ENCODE results near the gene DLX2.

DLX2 gene

DNA sequence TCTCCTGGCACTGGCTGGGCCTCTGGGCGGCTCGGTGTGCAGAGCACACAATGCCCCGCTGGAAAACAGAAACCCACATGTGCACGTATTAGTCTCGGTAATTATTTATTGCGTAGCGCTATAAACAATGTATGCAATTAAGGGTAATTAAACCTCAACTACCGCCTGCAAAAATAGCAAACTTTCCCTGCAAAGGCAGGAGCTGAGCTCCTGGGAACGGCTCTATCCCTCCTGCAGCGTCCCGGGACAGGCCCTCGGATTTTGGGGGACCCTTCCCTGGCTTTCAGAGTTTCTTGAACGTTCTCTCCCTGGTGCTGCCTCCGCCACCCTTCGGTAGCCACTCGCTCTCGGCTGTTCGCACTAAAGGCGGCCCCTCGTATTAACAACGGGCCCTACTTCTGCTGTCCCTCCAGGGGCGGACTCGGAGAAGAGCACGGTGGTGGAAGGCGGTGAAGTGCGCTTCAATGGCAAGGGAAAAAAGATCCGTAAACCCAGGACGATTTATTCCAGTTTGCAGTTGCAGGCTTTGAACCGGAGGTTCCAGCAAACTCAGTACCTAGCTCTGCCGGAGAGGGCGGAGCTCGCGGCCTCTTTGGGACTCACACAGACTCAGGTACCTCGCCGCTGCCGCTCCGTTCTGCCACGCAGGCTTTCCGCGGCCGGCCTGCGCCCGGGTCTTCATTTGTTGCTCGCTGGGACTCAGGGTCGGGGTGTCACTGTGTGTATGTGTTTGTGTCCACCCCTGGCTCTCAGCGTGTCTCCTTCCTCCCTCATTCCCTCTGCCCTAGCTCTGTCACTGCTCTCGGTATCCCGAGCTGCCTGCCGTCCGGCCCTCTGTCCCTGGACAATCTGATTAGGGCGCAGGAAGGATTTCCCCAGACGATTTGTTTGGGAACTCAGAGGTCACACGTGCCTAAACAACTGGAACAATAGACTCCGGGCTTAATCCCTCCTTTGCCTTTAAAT is 16.2 kb downstream of the DLX2 start:
- H3K27ac ChIP-seq (ENCODE audit: low read depth, low read length) = no peak overlapping the region
- no peaks in the 10 kb centered on the region for H3K9me3 ChIP-seq (ENCODE audit: control insufficient read depth, insufficient read depth, low read length)
- peaks cover 100% of the 10 kb centered on the region for H3K27me3 ChIP-seq (ENCODE audit: control insufficient read depth, insufficient read depth, low read length)
- H3K4me1 ChIP-seq (ENCODE audit: control insufficient read depth, insufficient read depth, low read length) = peaks cover 59% of the 10 kb centered on the region
- H3K9ac ChIP-seq (ENCODE audit: low read depth, low read length) = no peak overlapping the region
- no peaks in the 10 kb centered on the region for H3K36me3 ChIP-seq (ENCODE audit: control insufficient read depth, insufficient read depth, low read length)
- H3K4me3 ChIP-seq (ENCODE audit: low read depth, low read length) = peak overlapping the region; percentile 56

DNA sequence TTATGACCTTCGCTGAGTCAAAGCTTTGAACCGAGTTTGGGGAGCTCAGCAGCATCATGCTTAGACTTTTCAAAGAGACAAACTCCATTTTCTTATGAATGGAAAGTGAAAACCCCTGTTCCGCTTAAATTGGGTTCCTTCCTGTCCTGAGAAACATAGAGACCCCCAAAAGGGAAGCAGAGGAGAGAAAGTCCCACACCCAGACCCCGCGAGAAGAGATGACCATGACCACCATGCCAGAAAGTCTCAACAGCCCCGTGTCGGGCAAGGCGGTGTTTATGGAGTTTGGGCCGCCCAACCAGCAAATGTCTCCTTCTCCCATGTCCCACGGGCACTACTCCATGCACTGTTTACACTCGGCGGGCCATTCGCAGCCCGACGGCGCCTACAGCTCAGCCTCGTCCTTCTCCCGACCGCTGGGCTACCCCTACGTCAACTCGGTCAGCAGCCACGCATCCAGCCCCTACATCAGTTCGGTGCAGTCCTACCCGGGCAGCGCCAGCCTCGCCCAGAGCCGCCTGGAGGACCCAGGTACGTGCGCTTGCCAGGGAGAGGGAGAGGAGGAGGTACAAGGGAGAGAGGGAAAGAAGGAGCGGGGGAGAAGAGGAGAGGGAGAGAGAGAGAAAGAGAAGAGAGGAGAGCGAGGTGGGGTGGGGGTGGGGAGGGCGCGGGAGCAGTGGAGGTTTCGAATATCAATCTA is 17.1 kb downstream of the DLX2 start, which contains the start of gene DLX1:
Gene DLX1 (plus strand): TSS at position 48 of the 700 bp plus-strand sequence. CDS start 171 bp downstream, at position 219.
- Histone ChIP-seq H3K9ac (ENCODE audit: low read depth, low read length) (no peak within 1 kb of the TSS), H3K9me3 (ENCODE audit: control insufficient read depth, insufficient read depth, low read length) (no peaks in the 10 kb centered on the region), H3K27ac (ENCODE audit: low read depth, low read length) (no peak within 1 kb of the TSS), H3K4me3 (ENCODE audit: low read depth, low read length) (peak within 1 kb of the TSS; percentile 56), H3K27me3 (ENCODE audit: control insufficient read depth, insufficient read depth, low read length) (peaks cover 100% of the 10 kb centered on the region), H3K36me3 (ENCODE audit: control insufficient read depth, insufficient read depth, low read length) (no peaks in the 10 kb centered on the region), H3K4me1 (ENCODE audit: control insufficient read depth, insufficient read depth, low read length) (peaks cover 61% of the 10 kb centered on the region)

DNA sequence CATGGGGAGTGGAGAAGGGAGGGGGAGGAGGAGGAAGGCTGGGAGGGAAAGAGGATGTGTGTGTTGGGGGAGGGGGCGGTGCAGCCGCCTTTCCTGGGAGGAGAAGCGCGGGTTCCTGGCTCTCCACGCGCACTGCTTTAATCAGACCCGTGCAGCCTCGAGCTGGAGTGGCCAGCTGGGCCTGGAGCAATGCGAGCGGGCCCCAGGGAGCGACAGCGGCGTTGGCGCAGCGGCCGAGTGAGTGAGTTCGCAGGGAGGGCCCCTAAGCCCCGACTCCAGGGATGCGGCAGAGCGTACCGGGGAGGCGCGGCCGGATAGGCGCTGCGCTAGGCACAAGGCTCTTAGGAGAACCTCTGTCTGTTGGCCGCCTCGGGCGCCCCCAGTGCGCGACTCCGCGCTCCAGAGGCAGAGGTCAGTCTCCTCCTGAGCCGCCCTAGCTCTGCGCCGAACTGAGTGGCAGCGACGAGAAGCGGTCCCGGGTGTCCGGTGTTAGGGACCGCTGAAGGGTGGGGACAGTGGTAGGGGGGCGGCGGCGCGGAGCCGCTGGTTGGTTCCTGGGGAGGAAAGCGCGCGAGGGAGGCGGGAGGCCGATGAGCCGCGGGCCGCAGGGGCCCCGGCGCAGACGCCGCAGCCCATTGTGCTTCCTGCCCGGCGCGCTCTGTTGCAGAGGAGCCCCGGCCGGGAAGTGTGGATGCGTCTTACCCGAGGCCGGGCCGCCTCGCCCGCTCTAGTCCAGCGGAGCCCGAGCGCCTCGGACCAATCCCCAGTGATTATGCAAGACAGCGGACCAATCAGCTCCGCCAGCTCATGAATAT is 17.8 kb downstream of the DLX2 start:
- Histone ChIP-seq H3K9me3 (ENCODE audit: control insufficient read depth, insufficient read depth, low read length) (no peaks in the 10 kb centered on the region), H3K27me3 (ENCODE audit: control insufficient read depth, insufficient read depth, low read length) (peaks cover 100% of the 10 kb centered on the region), H3K4me1 (ENCODE audit: control insufficient read depth, insufficient read depth, low read length) (peaks cover 64% of the 10 kb centered on the region), H3K36me3 (ENCODE audit: control insufficient read depth, insufficient read depth, low read length) (no peaks in the 10 kb centered on the region), H3K27ac (ENCODE audit: low read depth, low read length) (no peak overlapping the region), H3K4me3 (ENCODE audit: low read depth, low read length) (peak overlapping the region; percentile 56), H3K9ac (ENCODE audit: low read depth, low read length) (no peak overlapping the region)

DNA sequence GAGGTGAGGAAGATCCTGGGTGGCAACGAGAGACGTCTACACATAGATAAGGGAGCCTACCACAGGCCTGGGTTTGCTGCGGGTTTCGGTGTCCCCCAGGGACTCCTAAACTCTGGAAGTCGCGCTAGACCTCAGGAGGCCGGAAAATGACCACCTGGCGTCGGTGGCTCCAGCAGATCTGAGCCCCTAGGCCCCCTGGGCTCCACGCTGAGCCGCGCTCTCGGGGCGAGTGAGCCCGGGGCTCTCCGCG is 18.4 kb downstream of the DLX2 start:
- Histone ChIP-seq H3K9me3 (ENCODE audit: control insufficient read depth, insufficient read depth, low read length) (no peaks in the 10 kb centered on the region), H3K27ac (ENCODE audit: low read depth, low read length) (no peak overlapping the region), H3K27me3 (ENCODE audit: control insufficient read depth, insufficient read depth, low read length) (peaks cover 100% of the 10 kb centered on the region), H3K36me3 (ENCODE audit: control insufficient read depth, insufficient read depth, low read length) (no peaks in the 10 kb centered on the region), H3K9ac (ENCODE audit: low read depth, low read length) (no peak overlapping the region), H3K4me1 (ENCODE audit: control insufficient read depth, insufficient read depth, low read length) (peaks cover 64% of the 10 kb centered on the region), H3K4me3 (ENCODE audit: low read depth, low read length) (peak overlapping the region; percentile 56)

DNA sequence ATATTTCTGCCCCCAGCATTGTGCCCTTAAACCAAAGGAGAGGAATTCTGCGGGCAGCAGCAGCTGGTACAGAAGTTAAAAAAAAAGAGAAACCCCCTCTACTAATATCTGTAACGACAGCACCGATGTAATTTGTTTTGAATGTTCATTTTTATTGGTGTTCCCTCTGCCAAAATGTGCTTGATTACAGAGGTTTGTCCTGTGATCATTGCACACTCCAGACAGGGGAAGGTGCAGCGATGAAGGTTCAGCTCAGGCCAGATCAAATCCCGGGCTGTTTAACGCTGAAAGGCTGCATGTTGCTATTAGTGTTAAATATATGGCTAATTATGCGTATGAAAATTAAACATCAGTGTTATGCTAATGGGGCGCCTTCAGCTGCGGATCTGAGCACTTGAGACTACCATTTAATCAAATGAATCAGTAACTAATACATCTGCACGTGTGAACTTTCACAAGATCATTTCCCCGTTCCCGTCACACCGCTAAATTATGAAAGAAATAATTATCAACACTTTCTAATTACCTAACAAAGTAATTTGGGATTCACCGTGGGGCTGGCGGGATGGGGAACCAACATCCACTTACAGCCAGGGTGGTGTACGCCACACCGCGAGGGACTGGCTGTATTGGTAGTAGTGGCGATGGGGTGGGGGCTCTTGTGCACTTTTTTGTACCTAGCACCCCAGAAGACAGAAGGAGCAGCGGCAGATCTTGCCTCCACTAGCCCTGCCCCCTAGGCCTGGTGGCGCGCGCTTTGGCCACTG is 18.9 kb downstream of the DLX2 start:
- no peaks in the 10 kb centered on the region for H3K9me3 ChIP-seq (ENCODE audit: control insufficient read depth, insufficient read depth, low read length)
- no peak overlapping the region for H3K27ac ChIP-seq (ENCODE audit: low read depth, low read length)
- peak overlapping the region; percentile 56; the same call in 1 of the 2 replicates for H3K4me3 ChIP-seq (ENCODE audit: low read depth, low read length)
- H3K4me1 ChIP-seq (ENCODE audit: control insufficient read depth, insufficient read depth, low read length) = peaks cover 64% of the 10 kb centered on the region
- H3K27me3 ChIP-seq (ENCODE audit: control insufficient read depth, insufficient read depth, low read length) = peaks cover 100% of the 10 kb centered on the region
- H3K36me3 ChIP-seq (ENCODE audit: control insufficient read depth, insufficient read depth, low read length) = no peaks in the 10 kb centered on the region
- H3K9ac ChIP-seq (ENCODE audit: low read depth, low read length) = no peak overlapping the region

DNA sequence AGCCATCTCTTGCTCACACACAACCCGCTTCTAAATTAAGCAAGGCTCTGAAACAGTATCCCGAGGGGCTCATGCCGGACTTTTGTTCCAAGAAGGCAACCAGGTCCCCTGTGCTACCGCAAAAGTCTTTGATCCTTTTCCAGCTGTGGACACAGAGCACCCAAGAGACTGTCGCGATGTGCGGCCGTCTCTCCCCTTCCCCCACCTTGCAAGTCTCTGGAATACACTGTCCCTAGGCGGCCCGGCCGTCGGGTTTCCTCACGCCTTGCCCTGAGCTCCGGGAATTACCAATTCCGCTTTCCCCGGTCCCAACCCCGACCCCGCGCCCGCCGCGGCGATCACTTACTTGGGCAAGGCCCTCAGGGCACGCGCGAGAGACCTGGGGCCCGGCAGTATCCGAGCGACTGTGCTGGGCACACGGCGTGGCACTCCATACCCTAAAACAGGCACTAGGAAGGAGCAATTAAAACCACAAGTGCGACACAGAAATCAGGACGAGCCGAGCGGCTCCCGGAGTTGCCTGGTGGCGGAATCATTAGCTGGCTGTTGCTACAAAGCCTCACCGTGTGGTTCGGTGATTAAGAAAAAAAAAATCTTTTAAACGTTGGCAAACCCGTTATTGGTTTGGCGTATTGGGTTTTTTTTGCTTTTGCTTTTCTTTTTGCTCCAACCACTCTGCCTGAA is 19.6 kb downstream of the DLX2 start:
- Histone ChIP-seq H3K4me3 (ENCODE audit: low read depth, low read length) (no peak overlapping the region), H3K9ac (ENCODE audit: low read depth, low read length) (no peak overlapping the region), H3K36me3 (ENCODE audit: control insufficient read depth, insufficient read depth, low read length) (no peaks in the 10 kb centered on the region), H3K4me1 (ENCODE audit: control insufficient read depth, insufficient read depth, low read length) (peaks cover 58% of the 10 kb centered on the region), H3K27ac (ENCODE audit: low read depth, low read length) (no peak overlapping the region), H3K9me3 (ENCODE audit: control insufficient read depth, insufficient read depth, low read length) (no peaks in the 10 kb centered on the region), H3K27me3 (ENCODE audit: control insufficient read depth, insufficient read depth, low read length) (peaks cover 100% of the 10 kb centered on the region)

DNA sequence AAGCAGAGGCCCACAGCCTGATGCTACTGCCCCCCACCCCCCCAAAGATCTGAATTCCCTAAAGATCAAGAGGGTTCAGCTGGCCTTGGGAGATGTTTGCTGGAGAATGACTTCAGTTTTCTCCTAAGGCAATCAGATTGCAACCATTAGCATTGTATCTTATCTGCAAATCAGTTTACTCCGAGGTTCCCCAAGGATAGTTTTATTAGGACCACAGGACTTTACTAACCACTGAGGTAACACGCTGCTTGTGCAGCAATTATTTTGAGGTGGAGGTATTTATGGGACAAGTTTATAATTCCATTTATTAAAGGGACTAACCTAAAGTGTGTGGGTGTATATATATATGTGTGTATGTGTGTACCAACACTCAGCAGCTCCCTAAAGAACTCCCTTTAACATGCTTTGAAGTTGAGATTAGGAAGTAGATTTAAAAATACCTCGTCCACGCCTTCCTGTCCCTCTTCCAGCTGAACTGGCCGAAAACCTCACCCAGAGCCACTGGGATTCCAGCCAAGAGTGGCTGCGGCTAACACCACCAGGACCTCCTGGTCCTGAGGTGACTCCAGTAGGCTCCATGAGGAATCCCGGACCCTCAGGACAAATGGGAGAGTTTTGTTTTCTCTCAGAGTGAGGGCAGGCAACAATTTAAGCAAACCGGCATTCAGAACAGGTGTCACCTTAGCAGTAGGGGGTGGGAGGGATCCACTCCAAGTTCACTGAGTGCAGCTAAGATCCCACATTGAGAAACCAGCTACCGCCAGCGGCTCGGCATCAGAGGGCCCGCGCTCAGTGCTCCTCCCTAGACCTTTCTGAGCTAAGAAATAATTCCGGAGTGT is 20.4 kb downstream of the DLX2 start:
- no peak overlapping the region for H3K9ac ChIP-seq (ENCODE audit: low read depth, low read length)
- no peaks in the 10 kb centered on the region for H3K36me3 ChIP-seq (ENCODE audit: control insufficient read depth, insufficient read depth, low read length)
- peaks cover 51% of the 10 kb centered on the region for H3K4me1 ChIP-seq (ENCODE audit: control insufficient read depth, insufficient read depth, low read length)
- peaks cover 100% of the 10 kb centered on the region for H3K27me3 ChIP-seq (ENCODE audit: control insufficient read depth, insufficient read depth, low read length)
- no peak overlapping the region for H3K27ac ChIP-seq (ENCODE audit: low read depth, low read length)
- no peak overlapping the region for H3K4me3 ChIP-seq (ENCODE audit: low read depth, low read length)
- H3K9me3 ChIP-seq (ENCODE audit: control insufficient read depth, insufficient read depth, low read length) = no peaks in the 10 kb centered on the region

DNA sequence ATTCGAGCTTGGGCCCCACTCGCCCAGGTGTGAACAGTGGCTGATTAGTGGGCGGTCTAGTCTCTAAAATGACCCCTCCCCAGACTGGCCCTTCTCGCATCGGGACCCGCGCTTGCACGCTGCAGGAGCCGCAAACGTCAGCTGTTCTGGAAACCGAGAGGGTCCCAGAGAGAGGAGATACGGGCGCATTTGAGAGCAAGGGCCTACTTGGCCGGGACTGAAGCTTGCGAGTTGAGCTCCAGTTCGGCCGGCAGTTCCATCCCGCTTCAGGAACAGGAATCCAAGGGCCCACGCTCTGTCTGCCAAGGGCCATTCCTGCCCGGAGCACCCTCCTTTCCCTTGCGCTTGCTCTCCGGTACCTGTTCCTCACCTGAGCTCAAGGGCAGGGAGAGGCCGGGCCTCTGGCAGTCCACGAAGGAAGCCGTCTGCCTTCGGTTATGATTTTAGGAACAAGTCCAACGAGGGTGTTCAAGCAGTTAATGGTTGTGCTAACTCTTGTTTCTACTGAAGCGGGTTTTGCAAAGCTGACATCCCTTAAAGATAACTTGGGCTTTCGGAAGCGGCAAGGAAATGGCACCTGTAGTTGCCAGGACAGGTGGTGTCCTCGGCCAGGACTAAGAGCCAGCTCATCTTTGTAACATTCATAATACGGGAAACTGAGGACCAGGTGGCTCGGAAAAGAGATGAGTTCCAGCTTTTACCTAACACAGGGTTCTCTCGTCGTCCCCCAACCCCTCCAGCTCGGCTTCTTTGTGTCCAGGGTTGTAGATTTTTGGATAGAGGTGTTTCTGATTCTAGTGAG is 21.3 kb downstream of the DLX2 start:
- Histone ChIP-seq H3K9me3 (ENCODE audit: control insufficient read depth, insufficient read depth, low read length) (no peaks in the 10 kb centered on the region), H3K36me3 (ENCODE audit: control insufficient read depth, insufficient read depth, low read length) (no peaks in the 10 kb centered on the region), H3K27me3 (ENCODE audit: control insufficient read depth, insufficient read depth, low read length) (peaks cover 100% of the 10 kb centered on the region), H3K4me3 (ENCODE audit: low read depth, low read length) (peak overlapping the region; percentile 7; the same call in 1 of the 2 replicates), H3K9ac (ENCODE audit: low read depth, low read length) (no peak overlapping the region), H3K4me1 (ENCODE audit: control insufficient read depth, insufficient read depth, low read length) (peaks cover 44% of the 10 kb centered on the region), H3K27ac (ENCODE audit: low read depth, low read length) (no peak overlapping the region)

DNA sequence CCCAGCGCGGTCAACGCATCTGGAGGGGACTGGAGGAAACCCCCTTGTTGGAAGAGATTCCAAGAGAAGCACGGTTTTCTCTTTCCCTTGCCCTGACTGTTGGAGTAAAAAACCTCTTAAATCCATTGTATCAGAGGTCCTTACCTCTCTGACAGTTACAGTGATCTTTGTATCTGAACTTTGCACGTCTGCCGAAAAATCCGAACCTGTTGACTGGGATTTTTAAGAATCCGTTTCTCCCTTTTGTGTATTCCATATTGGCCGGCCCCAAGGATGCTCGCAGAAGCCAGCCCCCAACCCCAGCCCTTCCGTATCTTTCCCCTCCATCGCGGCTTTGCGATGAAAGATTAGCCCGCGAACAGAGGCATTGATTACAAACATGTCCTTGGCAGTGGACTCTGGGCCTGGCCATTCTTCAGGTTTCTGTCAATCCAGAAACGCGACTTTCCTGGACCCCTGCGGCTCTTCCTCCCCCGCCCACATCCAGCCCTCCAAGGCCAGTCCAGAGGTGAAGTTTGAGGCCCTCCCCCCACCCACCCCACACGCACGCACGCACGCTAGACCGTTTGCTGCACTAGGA is 22.0 kb downstream of the DLX2 start:
- Histone ChIP-seq H3K4me1 (ENCODE audit: control insufficient read depth, insufficient read depth, low read length) (peaks cover 39% of the 10 kb centered on the region), H3K27me3 (ENCODE audit: control insufficient read depth, insufficient read depth, low read length) (peaks cover 98% of the 10 kb centered on the region), H3K36me3 (ENCODE audit: control insufficient read depth, insufficient read depth, low read length) (no peaks in the 10 kb centered on the region), H3K27ac (ENCODE audit: low read depth, low read length) (no peak overlapping the region), H3K9me3 (ENCODE audit: control insufficient read depth, insufficient read depth, low read length) (no peaks in the 10 kb centered on the region), H3K4me3 (ENCODE audit: low read depth, low read length) (peak overlapping the region; percentile 7; the same call in 1 of the 2 replicates), H3K9ac (ENCODE audit: low read depth, low read length) (no peak overlapping the region)

Measured in HUES48 (cell line).